ENCODE results near the gene C10orf95. TPM values are rescaled to one million over a fixed set of nuclear protein-coding genes. Genes with fewer than 3 reads are reported as not detected.

C10orf95 gene
- total RNA-seq, 2 donors from 2014 or later = not detected

DNA sequence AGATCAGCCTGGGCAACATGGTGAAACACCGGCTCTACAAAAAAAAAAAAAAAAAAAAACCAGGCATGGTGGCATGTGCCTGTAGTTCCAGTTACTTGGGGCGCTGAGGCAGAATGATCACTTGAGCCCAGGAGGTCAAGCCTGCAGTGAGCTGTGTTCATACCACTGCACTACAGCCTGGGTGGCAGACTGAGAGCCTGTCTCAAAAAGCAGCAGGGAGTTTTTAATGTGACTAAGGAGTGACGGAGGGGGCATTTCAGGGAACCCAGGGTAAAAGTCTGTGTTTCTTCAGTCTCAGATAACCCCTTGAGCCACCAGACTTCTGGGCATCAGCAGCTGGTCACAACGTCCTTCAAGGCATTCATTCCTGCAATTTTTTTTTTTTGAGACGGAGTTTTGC is 2.2 kb upstream of the C10orf95 start:
- Histone ChIP-seq H3K4me1 (peaks cover 0 to 21% of the 10 kb centered on the region in 2 donors), H3K27me3 (no peaks in the 10 kb centered on the region), H3K9me3 (no peaks in the 10 kb centered on the region), H3K27ac (peak overlapping the region; percentile 31 to 46), H3K36me3 (no peaks in the 10 kb centered on the region), H3K4me3 (no peak overlapping the region)
- TF ChIP-seq, protein P1, sequence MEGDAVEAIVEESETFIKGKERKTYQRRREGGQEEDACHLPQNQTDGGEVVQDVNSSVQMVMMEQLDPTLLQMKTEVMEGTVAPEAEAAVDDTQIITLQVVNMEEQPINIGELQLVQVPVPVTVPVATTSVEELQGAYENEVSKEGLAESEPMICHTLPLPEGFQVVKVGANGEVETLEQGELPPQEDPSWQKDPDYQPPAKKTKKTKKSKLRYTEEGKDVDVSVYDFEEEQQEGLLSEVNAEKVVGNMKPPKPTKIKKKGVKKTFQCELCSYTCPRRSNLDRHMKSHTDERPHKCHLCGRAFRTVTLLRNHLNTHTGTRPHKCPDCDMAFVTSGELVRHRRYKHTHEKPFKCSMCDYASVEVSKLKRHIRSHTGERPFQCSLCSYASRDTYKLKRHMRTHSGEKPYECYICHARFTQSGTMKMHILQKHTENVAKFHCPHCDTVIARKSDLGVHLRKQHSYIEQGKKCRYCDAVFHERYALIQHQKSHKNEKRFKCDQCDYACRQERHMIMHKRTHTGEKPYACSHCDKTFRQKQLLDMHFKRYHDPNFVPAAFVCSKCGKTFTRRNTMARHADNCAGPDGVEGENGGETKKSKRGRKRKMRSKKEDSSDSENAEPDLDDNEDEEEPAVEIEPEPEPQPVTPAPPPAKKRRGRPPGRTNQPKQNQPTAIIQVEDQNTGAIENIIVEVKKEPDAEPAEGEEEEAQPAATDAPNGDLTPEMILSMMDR (IDR thresholded peaks at IDR 0.05) = no peak
- no peak for DNase-seq (ENCODE audit: low spot score)

DNA sequence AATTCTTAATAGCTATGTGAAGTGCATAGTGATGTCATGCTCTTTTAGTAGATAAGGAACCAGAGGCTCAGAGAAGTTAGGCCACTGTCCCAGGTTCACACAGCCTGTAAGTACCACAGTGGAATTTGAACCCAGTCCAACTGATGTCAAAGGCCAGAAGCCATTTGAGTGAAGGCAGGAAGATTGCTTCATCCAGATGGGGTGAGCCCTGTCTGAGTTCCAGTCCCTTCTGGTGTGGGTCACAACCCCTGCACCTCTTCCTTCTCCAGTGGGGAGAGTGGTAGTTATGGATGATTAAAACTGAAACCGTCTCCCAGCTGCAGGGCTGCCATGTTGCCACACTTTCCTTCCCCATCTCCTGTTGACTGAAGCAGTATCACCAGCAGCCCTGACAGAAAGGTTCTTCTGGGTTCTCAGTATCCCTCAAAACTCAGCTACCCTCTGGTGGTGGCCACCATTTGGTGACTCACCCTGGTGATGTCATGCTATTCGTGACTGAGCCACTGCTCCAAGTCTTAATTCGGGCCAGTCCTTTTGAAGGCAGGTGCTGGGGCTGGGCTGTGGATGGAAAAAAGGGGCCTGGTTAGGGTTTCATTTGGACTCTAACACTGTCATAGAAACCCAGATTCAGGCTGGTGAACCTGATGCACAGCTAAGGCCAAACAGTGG is 1.5 kb upstream of the C10orf95 start:
- peak; percentile 79 for DNase-seq (ENCODE audit: low spot score)

DNA sequence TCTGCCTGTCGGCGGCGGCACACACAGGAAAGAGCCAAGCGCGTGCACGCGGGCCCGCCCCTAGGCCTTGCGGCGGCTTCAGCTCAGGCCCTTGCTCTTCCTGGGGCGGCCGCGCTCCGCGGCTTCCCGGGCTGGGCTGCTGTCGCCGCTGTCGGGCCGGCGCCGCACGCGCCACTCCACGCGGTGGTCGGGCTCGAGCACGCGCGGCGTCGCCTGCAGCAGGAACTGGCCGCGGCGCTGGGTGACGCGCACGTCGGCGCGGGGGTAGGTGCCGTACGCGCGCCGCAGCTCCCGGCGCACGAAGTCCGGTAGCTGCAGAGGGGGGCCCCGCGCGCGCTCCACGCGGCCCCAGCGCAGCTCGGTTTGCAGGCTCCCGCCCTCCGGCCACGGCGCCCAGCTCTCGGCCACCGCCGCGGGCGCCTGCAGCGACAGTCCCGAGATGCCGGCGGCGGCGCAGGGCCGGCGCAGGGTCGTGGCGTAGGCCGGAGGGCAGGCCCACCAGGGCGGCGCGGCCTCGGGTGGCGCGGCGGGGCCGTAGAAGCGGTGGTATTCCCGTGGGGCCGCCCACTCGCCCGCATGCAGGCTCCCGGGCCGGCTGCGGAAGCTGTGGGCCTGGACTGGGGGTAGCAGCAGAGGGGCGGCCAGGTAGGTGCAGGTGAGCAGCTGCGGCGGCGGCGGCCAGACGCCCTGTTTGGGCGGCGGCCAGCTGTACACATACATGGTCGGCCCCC is 804 bp downstream of the C10orf95 start:
- H3K4me3 ChIP-seq = peak overlapping the region; percentile 58 to 69
- no peaks in the 10 kb centered on the region for H3K27me3 ChIP-seq
- DNase-seq (ENCODE audit: low spot score) = peak; percentile 73
- peak overlapping the region; percentile 76 to 82 for H3K27ac ChIP-seq
- TF ChIP-seq, protein P1 (IDR thresholded peaks at IDR 0.05) = no peak
- H3K36me3 ChIP-seq = no peaks in the 10 kb centered on the region
- peaks cover 0 to 21% of the 10 kb centered on the region in 2 donors for H3K4me1 ChIP-seq
- no peaks in the 10 kb centered on the region for H3K9me3 ChIP-seq

More for the DNA sequence above, 1.5 kb upstream of the C10orf95 start:
- H3K9me3 ChIP-seq = no peaks in the 10 kb centered on the region
- TF ChIP-seq, protein P1 (IDR thresholded peaks at IDR 0.05) = no peak
- no peak overlapping the region for H3K4me3 ChIP-seq
- H3K27me3 ChIP-seq = no peaks in the 10 kb centered on the region
- H3K4me1 ChIP-seq = peaks cover 0 to 21% of the 10 kb centered on the region in 2 donors
- peak overlapping the region; percentile 39 to 46 for H3K27ac ChIP-seq
- H3K36me3 ChIP-seq = no peaks in the 10 kb centered on the region

DNA sequence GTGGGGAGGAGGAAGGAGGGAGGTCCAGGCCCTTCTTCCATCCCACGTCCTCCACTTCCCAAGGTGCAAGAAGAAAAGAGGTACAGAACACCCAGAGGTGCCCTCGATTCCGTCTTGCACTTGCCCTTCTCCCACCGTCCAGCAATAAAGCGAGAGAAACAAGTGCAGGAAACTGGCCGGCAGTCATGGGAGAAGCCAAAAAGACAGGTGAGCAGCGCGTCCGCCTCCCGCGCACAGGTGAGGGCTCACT is 1.3 kb downstream of the C10orf95 start:
- Histone ChIP-seq H3K27ac (peak overlapping the region; percentile 76 to 82), H3K9me3 (no peaks in the 10 kb centered on the region), H3K4me1 (peaks cover 0 to 21% of the 10 kb centered on the region in 2 donors), H3K4me3 (peak overlapping the region; percentile 58 to 69), H3K27me3 (no peaks in the 10 kb centered on the region), H3K36me3 (no peaks in the 10 kb centered on the region)
- no peak for DNase-seq (ENCODE audit: low spot score)
- TF ChIP-seq, protein P1 (IDR thresholded peaks at IDR 0.05) = no peak

DNA sequence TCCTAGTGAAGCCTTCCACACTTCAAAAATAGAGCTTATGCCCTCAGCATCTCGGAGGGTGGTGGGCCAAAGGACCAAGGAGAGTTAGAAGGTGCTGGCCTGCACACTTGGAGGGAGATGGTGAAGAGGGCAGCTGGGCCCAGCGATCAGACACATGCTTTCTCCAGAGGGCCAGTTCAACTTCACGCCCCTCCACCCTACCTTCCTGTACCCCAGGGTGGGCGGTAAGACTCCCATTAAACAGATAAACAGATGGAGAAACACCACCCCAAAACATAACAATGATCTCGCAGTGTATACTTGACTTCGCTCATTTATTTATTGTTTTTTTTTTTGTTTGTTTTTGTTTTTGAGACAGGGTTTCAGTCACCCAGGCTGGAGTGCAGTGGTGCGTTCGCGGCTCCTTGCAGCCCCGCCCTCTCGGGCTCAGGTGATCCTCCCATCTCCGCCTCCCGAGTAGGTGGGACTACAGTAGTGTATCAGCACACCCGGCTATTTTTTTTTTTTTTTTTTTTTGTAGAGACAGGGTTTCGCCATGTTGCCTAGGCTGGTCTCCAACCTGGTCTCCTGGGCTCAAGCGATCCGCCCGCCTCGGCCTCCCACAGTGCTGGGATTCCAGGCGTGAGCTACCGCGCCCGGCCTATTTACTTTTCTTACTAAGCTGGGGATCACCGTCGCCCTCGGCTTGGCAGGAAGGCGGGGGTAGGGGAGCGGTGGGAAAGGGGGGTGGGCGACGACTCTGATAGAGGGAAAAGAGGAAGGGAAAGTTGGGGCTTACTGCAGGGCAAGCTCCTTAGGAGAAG is 1.8 kb downstream of the C10orf95 start:
- peaks cover 0 to 21% of the 10 kb centered on the region in 2 donors for H3K4me1 ChIP-seq
- H3K27ac ChIP-seq = peak overlapping the region; percentile 76 to 82
- no peaks in the 10 kb centered on the region for H3K9me3 ChIP-seq
- no peak for DNase-seq (ENCODE audit: low spot score)
- no peaks in the 10 kb centered on the region for H3K36me3 ChIP-seq
- no peaks in the 10 kb centered on the region for H3K27me3 ChIP-seq
- TF ChIP-seq, protein P1 (IDR thresholded peaks at IDR 0.05) = no peak
- peak overlapping the region; percentile 58 to 69 for H3K4me3 ChIP-seq

Data from right atrium auricular region (tissue), 2 donors.